ENCODE data around the gene CTDSP1.

Gene CTDSP1

DNA sequence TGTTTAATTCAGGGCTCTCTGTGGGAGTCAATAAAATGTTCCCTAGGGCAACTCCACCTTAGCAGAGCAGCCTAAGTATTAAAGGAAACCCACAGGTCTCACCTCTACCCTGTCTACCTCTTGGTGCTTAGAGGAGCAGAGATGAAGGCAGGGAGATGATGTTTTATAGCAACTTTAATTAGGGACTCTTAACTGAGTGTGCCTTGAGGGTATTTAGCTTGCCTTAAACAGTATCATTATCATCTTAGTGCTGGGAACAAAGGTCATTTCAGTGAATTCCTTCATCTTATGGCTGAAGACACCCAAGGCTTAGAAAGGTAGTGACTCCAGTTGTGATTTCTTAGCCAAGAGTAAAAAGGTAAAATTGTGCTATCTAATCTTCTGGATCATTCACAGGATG lies 45.9 kb downstream of the CTDSP1 start:
- no peaks in the 10 kb centered on the region for H3K4me1 ChIP-seq (ENCODE audit: control insufficient read depth in 1 of 2, insufficient read depth in 1 of 2, low read depth in 1 of 2, low read length in 1 of 2)

GRCh38 chr2:218446547-218446946 lies 46.9 kb downstream of the CTDSP1 start:
- no peaks in the 10 kb centered on the region for H3K4me1 ChIP-seq (ENCODE audit: control insufficient read depth in 1 of 2, insufficient read depth in 1 of 2, low read depth in 1 of 2, low read length in 1 of 2)
- H3K4me3 ChIP-seq (ENCODE audit: low read depth in 1 of 2, low read length in 1 of 2) = no peak overlapping the region
- peaks cover 19% of the 10 kb centered on the region for H3K36me3 ChIP-seq
- no peaks in the 10 kb centered on the region for H3K27me3 ChIP-seq
- H3K27ac ChIP-seq = no peak overlapping the region
- TF ChIP-seq, protein P1, sequence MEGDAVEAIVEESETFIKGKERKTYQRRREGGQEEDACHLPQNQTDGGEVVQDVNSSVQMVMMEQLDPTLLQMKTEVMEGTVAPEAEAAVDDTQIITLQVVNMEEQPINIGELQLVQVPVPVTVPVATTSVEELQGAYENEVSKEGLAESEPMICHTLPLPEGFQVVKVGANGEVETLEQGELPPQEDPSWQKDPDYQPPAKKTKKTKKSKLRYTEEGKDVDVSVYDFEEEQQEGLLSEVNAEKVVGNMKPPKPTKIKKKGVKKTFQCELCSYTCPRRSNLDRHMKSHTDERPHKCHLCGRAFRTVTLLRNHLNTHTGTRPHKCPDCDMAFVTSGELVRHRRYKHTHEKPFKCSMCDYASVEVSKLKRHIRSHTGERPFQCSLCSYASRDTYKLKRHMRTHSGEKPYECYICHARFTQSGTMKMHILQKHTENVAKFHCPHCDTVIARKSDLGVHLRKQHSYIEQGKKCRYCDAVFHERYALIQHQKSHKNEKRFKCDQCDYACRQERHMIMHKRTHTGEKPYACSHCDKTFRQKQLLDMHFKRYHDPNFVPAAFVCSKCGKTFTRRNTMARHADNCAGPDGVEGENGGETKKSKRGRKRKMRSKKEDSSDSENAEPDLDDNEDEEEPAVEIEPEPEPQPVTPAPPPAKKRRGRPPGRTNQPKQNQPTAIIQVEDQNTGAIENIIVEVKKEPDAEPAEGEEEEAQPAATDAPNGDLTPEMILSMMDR (IDR thresholded peaks at IDR 0.05) = no peak
- no peaks in the 10 kb centered on the region for H3K9me3 ChIP-seq

More for the DNA sequence above, 45.9 kb downstream of the CTDSP1 start:
- Histone ChIP-seq H3K27ac (no peak overlapping the region), H3K9me3 (no peaks in the 10 kb centered on the region), H3K36me3 (peaks cover 19% of the 10 kb centered on the region), H3K4me3 (ENCODE audit: low read depth in 1 of 2, low read length in 1 of 2) (no peak overlapping the region), H3K27me3 (no peaks in the 10 kb centered on the region)
- TF ChIP-seq, protein P1 (IDR thresholded peaks at IDR 0.05) = no peak

DNA sequence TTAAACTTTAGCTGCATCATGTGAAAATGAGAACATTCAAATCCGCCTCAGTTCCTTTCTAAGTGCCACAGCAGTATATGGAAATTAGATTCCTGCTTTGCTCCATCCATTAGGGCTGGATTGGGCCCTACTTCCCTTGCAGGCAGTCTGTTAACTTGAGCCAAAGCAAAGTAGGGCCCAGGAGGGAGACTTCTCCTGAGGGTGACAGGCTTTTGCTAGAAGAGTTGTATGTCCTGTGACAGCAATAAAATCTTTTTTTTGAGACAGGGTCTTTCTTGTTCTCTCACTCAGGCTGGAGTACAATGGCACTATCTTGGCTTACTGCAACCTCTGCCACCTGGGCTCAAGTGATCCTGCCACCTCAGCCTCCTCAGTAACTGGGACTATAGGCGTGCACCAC lies 47.4 kb downstream of the CTDSP1 start:
- Histone ChIP-seq H3K27me3 (no peaks in the 10 kb centered on the region), H3K9me3 (no peaks in the 10 kb centered on the region), H3K27ac (no peak overlapping the region), H3K4me3 (ENCODE audit: low read depth in 1 of 2, low read length in 1 of 2) (no peak overlapping the region), H3K36me3 (peaks cover 19% of the 10 kb centered on the region), H3K4me1 (ENCODE audit: control insufficient read depth in 1 of 2, insufficient read depth in 1 of 2, low read depth in 1 of 2, low read length in 1 of 2) (no peaks in the 10 kb centered on the region)
- TF ChIP-seq, protein P1 (IDR thresholded peaks at IDR 0.05) = no peak

DNA sequence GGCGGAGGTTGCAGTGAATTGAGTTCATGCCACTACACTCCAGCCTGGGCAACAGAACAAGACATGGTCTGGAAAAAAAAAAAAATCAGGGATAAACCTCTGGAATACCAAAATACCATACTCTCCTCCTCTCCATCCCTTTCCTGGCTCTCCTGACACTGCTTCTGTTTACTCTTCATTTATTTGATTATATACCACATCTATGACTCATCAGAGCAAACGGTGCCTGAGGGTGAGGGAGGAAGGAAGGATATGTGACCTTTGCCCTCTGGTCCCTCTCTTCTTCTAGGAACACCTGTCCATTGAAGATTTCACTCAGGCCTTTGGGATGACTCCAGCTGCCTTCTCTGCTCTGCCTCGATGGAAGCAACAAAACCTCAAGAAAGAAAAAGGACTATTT lies 49.3 kb downstream of the CTDSP1 start:
- no peaks in the 10 kb centered on the region for H3K9me3 ChIP-seq
- no peak overlapping the region for H3K4me3 ChIP-seq (ENCODE audit: low read depth in 1 of 2, low read length in 1 of 2)
- H3K4me1 ChIP-seq (ENCODE audit: control insufficient read depth in 1 of 2, insufficient read depth in 1 of 2, low read depth in 1 of 2, low read length in 1 of 2) = no peaks in the 10 kb centered on the region
- H3K36me3 ChIP-seq = peaks cover 25% of the 10 kb centered on the region
- TF ChIP-seq, protein P1 (IDR thresholded peaks at IDR 0.05) = no peak
- no peaks in the 10 kb centered on the region for H3K27me3 ChIP-seq
- no peak overlapping the region for H3K27ac ChIP-seq

DNA sequence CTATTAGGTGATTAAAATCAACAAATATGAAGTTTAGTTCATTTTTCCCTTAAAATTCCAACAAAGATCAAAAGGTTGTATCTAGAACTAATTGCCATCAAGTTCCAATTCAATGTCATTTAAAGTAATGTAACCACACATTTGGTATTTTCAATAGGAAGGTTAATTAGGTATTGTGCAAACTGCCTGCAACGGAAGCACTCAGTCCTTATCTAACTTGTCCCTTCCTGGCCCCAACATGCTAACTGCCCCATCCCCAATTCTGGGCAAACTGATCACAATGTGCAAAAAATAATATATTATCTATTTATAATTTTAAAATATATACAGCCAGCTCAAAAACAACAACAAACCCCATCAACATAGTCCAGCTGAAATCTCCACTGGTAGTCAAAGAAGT lies 52.4 kb downstream of the CTDSP1 start:
- peaks cover 34% of the 10 kb centered on the region for H3K36me3 ChIP-seq
- TF ChIP-seq, protein P1 (IDR thresholded peaks at IDR 0.05) = no peak
- no peak overlapping the region for H3K27ac ChIP-seq
- no peaks in the 10 kb centered on the region for H3K9me3 ChIP-seq
- H3K4me1 ChIP-seq (ENCODE audit: control insufficient read depth in 1 of 2, insufficient read depth in 1 of 2, low read depth in 1 of 2, low read length in 1 of 2) = no peaks in the 10 kb centered on the region
- H3K4me3 ChIP-seq (ENCODE audit: low read depth in 1 of 2, low read length in 1 of 2) = no peak overlapping the region
- no peaks in the 10 kb centered on the region for H3K27me3 ChIP-seq

Data from neutrophil (primary cell).